B cell (primary cell): ENCODE data around the gene TMPO. TPM values are rescaled to one million over a fixed set of nuclear protein-coding genes. Genes with fewer than 3 reads are reported as not detected.

Experiments used
- ATAC-seq: fragments of 200-7000 bp; cut with Tn5 transposase; one replicate; pipeline ENCODE4 v1.10.0; 2021; ENCODE audit warnings: low read depth, mild to moderate bottlenecking, moderate number of reproducible peaks, moderate library complexity
- CTCF ChIA-PET: fragments of 350-600 bp; sonication (Branson Sonifier 250); formaldehyde crosslinking; loops from one replicate; lab custom pipeline; 2021; ENCODE audit warnings: antibody characterized with exemption, inconsistent platforms; lab: Charles Lee
- POLR2A ChIA-PET: fragments of 350-600 bp; sonication (Branson Sonifier 250); formaldehyde crosslinking; loops from one replicate; lab custom pipeline; 2021; ENCODE audit warnings: antibody characterized with exemption; lab: Charles Lee
- DNase-seq: peaks from one replicate; pipeline ENCODE4 v3.0.0; 2013
- H2AFZ ChIP-seq: 2 replicates; pipeline ENCODE4 v1.6.1; 2012; ENCODE audit warnings: mild to moderate bottlenecking, low read depth, low read length; ENCODE audit not compliant: insufficient read depth, poor library complexity, severe bottlenecking
- H3K27ac ChIP-seq, 2 donors: 1 replicate in 1 of 2; 2 replicates in 1 of 2; pipeline ENCODE4 v1.5.1; 2012 to 2013; ENCODE audit warnings: low read length in 2 of 2, mild to moderate bottlenecking in 2 of 2, moderate library complexity in 1 of 2
- H3K27me3 ChIP-seq, 4 experiments: fragments of 200-600 bp in 1 of 4; sonication (generic) in 1 of 4; replicated peaks in 1 of 4; 1 replicate in 2 of 4; 2 replicates in 2 of 4; pipeline versions ENCODE4 v1.6.1 to v1.7.0; 2013 to 2016; ENCODE audit warnings: low read length in 3 of 4, mild to moderate bottlenecking in 2 of 4, mixed read lengths in 1 of 4, moderate library complexity in 1 of 4; ENCODE audit not compliant: insufficient read depth in 4 of 4, control insufficient read depth in 3 of 4; ENCODE audit errors: control extremely low read depth in 1 of 4
- H3K36me3 ChIP-seq, 2 experiments: replicated peaks in 1 of 2; 1 replicate in 1 of 2; 2 replicates in 1 of 2; pipeline versions ENCODE4 v1.6.1 to v1.7.1; 2013; ENCODE audit warnings: low read length in 1 of 2; ENCODE audit not compliant: insufficient read depth in 2 of 2, control insufficient read depth in 1 of 2; ENCODE audit errors: control extremely low read depth in 1 of 2, extremely low read depth in 1 of 2
- H3K4me1 ChIP-seq, 2 donors: fragments of 200-600 bp in 1 of 2; sonication (generic) in 1 of 2; 1 replicate in 1 of 2; 2 replicates in 1 of 2; pipeline versions ENCODE4 v1.5.1 to v1.6.1; 2013 to 2017; ENCODE audit warnings: low read length in 2 of 2; ENCODE audit not compliant: control insufficient read depth in 2 of 2, insufficient read depth in 2 of 2
- H3K4me2 ChIP-seq: replicated peaks from 2 replicates; pipeline ENCODE3; 2012; ENCODE audit warnings: mild to moderate bottlenecking, low read depth, low read length; ENCODE audit not compliant: poor library complexity, severe bottlenecking
- H3K4me3 ChIP-seq, 5 experiments: fragments of 200-600 bp in 1 of 5; sonication (generic) in 1 of 5; 1 replicate in 3 of 5; 2 replicates in 2 of 5; pipeline versions ENCODE4 v1.5.1 to v1.7.0; 2011 to 2016; ENCODE audit warnings: low read length in 4 of 5, mild to moderate bottlenecking in 4 of 5, low read depth in 2 of 5, control low read depth in 1 of 5, moderate library complexity in 1 of 5; ENCODE audit not compliant: insufficient read depth in 1 of 5; ENCODE audit errors: control extremely low read depth in 1 of 5, extremely low read depth in 1 of 5
- H3K79me2 ChIP-seq: fragments of 200-600 bp; sonication (generic); one replicate; pipeline ENCODE4 v1.6.0; 2016; ENCODE audit warnings: low read length; ENCODE audit not compliant: control insufficient read depth, insufficient read depth
- H3K9ac ChIP-seq: fragments of 200-600 bp; sonication (generic); 2 replicates; pipeline ENCODE4 v1.6.1; 2017; ENCODE audit warnings: mild to moderate bottlenecking, low read length, moderate library complexity
- H3K9me3 ChIP-seq, 3 donors: one replicate each; pipeline versions ENCODE4 v1.6.1 to v1.7.1; 2013; ENCODE audit warnings: low read length in 2 of 3; ENCODE audit not compliant: control insufficient read depth in 2 of 3, insufficient read depth in 1 of 3; ENCODE audit errors: control extremely low read depth in 1 of 3
- H4K20me1 ChIP-seq: 2 replicates; pipeline ENCODE4 v1.6.0; 2012; ENCODE audit warnings: mild to moderate bottlenecking, low read length; ENCODE audit not compliant: insufficient read depth, control insufficient read depth, poor library complexity, severe bottlenecking
- H3K27ac Mint-ChIP-seq: one replicate; pipeline ENCODE4 v1.8.0; 2021; ENCODE audit warnings: mixed read lengths
- H3K27me3 Mint-ChIP-seq: one replicate; pipeline ENCODE4 v1.8.0; 2021; ENCODE audit warnings: mixed read lengths
- H3K4me1 Mint-ChIP-seq: one replicate; pipeline ENCODE4 v1.8.0; 2021; ENCODE audit warnings: mixed read lengths
- H3K4me3 Mint-ChIP-seq: one replicate; pipeline ENCODE4 v1.8.0; 2021; ENCODE audit warnings: mixed read lengths
- H3K9me3 Mint-ChIP-seq: one replicate; pipeline ENCODE4 v1.8.0; 2022; ENCODE audit warnings: mixed read lengths; ENCODE audit not compliant: insufficient read depth
- CTCF ChIP-seq: fragments of 200-600 bp; IDR thresholded peaks from one replicate; pipeline ENCODE4 v1.8.0; 2022; ENCODE audit warnings: antibody characterized with exemption, mild to moderate bottlenecking
- EZH2 ChIP-seq: IDR thresholded peaks from 2 replicates; pipeline ENCODE4 v1.6.1; 2012; ENCODE audit warnings: borderline replicate concordance, low read depth, mild to moderate bottlenecking, moderate library complexity, low read length; ENCODE audit not compliant: insufficient read depth, poor library complexity, severe bottlenecking
- WGBS: methylation state at CpG from one replicate; pipeline ENCODE4 v1.1.5; 2013; ENCODE audit warnings: missing lambda C conversion rate; ENCODE audit not compliant: insufficient coverage; 5-methylcytosine and 5-hydroxymethylcytosine counted together
- intact Hi-C: fragments of 100-400 bp; cut with micrococcal nuclease; formaldehyde crosslinking; loops from one replicate; pipeline ENCODE4 v1.10.0; 2022
- polyA plus RNA-seq: library from polyadenylated mRNA; depleted of rRNA; stranded (reverse); fragments of >200 nt; gene quantifications from 2 replicates; pipeline ENCODE4 v1.2.3, GENCODE V29; 2012
- total RNA-seq, 2 donors: library from RNA; stranded (reverse); fragments of 120-200 nt in 1 of 2; gene quantifications; 1 replicate in 1 of 2; 2 replicates in 1 of 2; pipeline versions ENCODE4 v1.2.3 to v1.2.4, GENCODE V29; 2013 to 2022

TMPO gene
- total and polyA plus RNA-seq, 2 donors (not counting 1 experiment from before 2014, with no cell fraction given) = 41.8 to 187 TPM

- Histone ChIP-seq H2AFZ (no peak overlapping the region), H3K4me2 (no peak overlapping the region), H3K4me1 (no peaks in the 10 kb centered on the region), H3K4me3 (no peak overlapping the region), H3K9ac (no peak overlapping the region), H3K79me2 (no peaks in the 10 kb centered on the region), H4K20me1 (no peaks in the 10 kb centered on the region), H3K9me3 (no peaks in the 10 kb centered on the region), H3K36me3 (no peaks in the 10 kb centered on the region), H3K27ac (no peak overlapping the region), H3K27me3 (no peaks in the 10 kb centered on the region)
- Mint-ChIP-seq H3K4me3 (no peak overlapping the region), H3K4me1 (no peaks in the 10 kb centered on the region), H3K27me3 (peaks cover 3% of the 10 kb centered on the region), H3K9me3 (no peaks in the 10 kb centered on the region), H3K27ac (no peak overlapping the region)
- ATAC-seq (no peak), DNase-seq (no peak)
- 94% methylated on average over 5 of the region's 5 CpGs for WGBS
- CTCF ChIA-PET = interaction anchor here (1.4 kb wide), 1 partner anchor 12 kb away, joined by 7 read pairs; no protein-coding TSS in a partner anchor
- intact Hi-C loops = no loop called here
- no peak for TF ChIP-seq CTCF
- no peak for TF ChIP-seq EZH2
- POLR2A ChIA-PET = no interaction called here
Measured at GRCh38 chr12:98579347-98579746, 64.0 kb downstream of the TMPO start.

DNA sequence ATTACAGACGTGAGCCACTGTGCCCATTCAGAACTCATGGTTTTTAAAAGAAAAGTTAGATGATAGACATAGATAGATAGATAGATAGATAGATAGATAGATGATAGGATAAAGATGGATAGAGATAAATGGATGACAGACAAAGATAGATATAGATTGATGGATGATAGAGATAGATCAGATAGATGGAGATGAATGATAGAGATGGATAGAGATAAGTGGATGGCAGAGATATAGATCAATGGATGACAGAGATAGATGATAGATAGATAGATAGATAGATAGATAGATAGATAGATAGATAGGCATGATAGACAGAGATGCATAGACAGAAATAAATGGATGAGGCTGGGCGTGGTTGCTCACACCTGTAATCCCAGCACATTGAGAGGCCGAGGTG, 64.4 kb downstream of the TMPO start:
- 100% methylated on average over 2 of the region's 3 CpGs for WGBS
- TF ChIP-seq CTCF = no peak
- no peak for TF ChIP-seq EZH2
- Mint-ChIP-seq H3K27me3 (peaks cover 3% of the 10 kb centered on the region), H3K27ac (no peak overlapping the region), H3K4me1 (no peaks in the 10 kb centered on the region), H3K4me3 (no peak overlapping the region), H3K9me3 (no peaks in the 10 kb centered on the region)
- Histone ChIP-seq H4K20me1 (no peaks in the 10 kb centered on the region), H3K9ac (no peak overlapping the region), H3K27me3 (no peaks in the 10 kb centered on the region), H3K4me1 (no peaks in the 10 kb centered on the region), H2AFZ (no peak overlapping the region), H3K4me3 (no peak overlapping the region), H3K79me2 (no peaks in the 10 kb centered on the region), H3K36me3 (no peaks in the 10 kb centered on the region), H3K27ac (no peak overlapping the region), H3K9me3 (no peaks in the 10 kb centered on the region), H3K4me2 (no peak overlapping the region)
- no peak for ATAC-seq
- ChIA-PET CTCF (interaction anchor here (1.4 kb wide), 1 partner anchor 13 kb away, joined by 7 read pairs; no protein-coding TSS in a partner anchor), POLR2A (no interaction called here)
- DNase-seq = no peak
- intact Hi-C loops = no loop called here
